SHP77 treated with DMSO at 0.1 percent for 48 hours (cell line): ENCODE results near the gene CBX4.

Experiments
- DNase-seq: peaks from one replicate; lab custom pipeline; 2025; lab: John Stamatoyannopoulos, UW

Gene CBX4

DNA sequence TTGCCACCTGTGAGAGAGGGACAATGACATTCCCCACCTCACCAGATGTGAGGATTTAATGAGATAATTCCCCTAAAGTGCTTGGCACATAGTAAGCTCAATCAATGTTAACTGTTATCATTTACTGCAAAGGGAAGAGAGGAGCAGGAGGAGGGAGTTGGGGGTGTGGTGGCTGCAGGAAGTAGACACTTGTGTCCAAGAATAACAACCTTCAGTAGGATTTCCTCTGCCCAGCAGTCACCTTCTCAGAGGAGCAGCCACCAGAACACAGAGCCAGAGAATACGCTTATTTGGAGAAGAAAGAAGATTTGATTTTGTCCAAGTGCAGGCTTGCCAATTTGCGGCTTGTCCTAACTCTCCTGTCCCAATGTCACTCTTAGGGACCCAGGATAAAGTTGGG lies 10.2 kb downstream of the CBX4 start:
- DNase-seq, result no peak

DNA sequence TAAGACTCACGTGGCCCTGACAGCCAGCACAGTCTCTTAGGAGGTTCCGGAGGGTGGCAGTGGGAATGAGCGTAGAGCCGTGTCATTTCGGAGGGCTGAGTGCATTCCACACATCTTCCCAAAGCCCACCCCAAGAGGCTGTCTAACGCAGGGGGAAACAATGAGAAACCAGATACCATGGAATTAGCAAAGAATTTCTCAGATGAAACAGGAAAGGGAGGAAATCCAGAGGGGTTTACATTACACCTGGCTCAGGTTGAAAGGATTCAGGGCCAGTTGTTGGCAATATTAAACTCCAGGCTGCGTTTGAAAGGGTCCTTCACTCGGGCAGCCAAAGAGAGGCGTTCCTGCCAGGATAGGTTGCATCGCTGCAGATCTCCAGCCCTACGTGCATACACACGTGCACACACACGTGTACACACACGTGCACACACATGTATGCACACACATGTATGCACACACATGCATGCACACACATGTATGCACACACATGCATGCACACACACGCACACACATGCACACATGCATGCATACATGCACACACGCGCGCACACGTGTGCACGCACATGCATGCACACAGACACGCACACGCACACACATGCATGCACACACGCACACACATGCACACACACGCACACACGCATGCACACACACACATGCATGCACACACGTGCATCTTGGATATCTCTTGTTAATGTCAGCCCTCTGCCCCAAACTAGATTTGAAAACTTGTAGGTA lies 12.2 kb downstream of the CBX4 start:
- DNase-seq, result no peak

DNA sequence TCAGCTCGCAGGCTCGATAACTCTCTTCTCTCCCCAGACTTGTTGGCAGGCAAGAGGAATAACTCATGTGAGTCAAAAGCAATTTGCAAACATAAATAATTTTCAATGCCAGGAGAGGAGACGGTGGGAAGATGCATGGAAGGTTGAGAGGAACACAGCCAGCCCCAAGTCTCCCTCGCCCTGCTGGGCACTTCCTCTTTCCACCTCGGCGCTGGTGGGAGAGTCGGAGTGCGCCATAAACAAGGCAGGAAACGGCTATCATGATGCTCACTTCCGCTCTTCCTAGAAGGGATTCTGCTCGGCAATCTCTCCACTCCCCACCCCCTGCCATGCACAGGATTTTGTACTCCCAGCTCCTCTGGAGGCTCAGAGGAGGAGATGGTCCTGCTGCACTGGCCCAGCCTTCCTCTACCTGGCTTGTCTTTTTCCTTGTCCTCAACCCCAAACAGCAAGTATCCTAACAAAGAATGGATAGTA lies 13.0 kb downstream of the CBX4 start:
- DNase-seq, result no peak

DNA sequence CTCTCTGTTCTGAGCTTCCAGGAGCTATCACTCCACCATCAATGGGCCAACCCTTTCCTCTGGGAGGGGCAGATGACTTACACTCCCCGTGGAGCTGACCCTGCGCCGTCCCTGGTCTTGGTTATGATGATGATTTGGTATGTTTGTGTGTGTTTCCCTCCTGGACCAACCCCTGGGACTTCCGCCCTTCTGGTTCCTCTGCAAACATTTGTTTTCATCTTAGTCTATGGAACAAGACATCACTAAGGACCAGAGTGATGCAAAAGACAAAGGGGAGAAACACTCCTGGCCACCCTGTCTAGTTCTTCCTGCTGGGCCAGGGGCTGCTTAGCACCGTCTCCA lies 13.7 kb downstream of the CBX4 start:
- no peak for DNase-seq

DNA sequence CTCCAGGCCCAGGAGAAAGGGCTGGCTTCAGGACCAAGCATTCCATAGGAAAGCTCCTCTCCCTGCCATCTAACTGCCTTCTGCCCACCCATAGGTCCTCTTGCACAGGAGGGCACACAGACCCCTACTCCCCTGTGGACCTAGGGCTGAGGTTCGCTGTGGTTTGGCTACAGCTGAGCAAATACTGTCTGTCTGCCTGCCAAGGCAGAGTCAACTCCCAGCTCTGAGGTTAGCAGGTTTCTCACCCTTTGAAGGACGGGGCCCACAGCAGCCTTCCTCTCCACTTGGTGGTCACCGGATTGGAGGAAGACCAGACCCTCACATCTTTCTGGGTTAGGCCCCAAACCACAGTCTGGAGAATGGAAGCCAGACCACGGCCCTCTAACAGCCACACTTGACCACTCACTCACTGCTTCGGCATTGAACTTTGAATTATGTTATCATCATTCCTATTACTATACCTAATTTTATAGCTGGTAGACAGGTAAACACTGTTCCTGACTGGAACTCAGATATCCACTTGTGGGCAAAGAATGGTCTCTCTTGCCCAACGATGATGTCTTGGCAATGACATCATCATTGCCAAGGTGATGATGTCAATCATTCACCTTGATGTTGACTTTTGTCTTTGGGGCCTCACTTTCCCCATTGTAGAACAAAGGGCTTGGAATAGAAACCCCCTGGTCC lies 14.2 kb downstream of the CBX4 start:
- no peak for DNase-seq

DNA sequence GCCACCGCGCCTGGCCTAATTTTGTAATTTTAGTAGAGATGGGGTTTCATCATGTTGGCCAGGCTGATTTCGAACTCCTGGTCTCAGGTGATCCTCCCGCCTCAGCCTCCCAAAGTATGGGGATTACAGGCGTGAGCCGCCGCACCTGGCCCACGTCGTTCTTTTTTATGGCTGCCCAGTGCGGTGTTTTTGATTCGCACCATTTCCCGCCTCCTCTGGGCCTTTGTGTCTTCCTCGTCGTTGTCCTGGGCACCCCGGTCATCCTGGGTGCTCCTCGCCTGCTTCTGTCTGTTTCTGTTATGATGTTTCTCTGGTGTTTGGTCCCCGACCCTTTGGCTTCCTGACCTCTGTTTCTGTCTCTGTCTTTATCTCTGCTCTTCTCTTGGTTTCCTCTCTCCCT lies 15.0 kb downstream of the CBX4 start:
- DNase-seq, result no peak

DNA sequence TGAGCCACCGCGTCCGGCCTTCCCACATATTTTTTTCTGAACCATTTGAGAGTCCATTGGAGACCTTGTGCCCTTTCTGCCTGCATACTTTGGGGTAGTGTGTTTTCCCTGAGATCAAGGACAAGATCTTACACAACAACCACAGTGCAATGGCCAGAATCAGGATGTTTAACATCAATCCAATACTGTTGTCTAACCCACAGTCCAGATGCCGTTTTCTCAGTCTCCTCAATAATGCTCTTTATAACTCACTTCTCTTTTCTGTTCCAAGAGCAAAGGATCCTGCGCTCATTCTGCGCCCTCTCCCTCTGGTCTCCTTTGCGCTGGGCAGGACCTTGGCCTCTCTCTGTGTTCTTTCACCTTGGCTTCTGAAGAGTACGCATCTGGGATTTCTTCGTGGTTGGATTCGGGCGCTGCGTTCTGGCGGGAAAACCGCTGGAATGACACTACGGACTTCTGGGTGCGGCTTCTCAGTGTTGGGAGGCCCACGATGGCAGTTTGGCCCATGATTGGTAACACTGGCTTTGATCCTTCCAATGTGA lies 16.6 kb downstream of the CBX4 start:
- DNase-seq, result no peak

DNA sequence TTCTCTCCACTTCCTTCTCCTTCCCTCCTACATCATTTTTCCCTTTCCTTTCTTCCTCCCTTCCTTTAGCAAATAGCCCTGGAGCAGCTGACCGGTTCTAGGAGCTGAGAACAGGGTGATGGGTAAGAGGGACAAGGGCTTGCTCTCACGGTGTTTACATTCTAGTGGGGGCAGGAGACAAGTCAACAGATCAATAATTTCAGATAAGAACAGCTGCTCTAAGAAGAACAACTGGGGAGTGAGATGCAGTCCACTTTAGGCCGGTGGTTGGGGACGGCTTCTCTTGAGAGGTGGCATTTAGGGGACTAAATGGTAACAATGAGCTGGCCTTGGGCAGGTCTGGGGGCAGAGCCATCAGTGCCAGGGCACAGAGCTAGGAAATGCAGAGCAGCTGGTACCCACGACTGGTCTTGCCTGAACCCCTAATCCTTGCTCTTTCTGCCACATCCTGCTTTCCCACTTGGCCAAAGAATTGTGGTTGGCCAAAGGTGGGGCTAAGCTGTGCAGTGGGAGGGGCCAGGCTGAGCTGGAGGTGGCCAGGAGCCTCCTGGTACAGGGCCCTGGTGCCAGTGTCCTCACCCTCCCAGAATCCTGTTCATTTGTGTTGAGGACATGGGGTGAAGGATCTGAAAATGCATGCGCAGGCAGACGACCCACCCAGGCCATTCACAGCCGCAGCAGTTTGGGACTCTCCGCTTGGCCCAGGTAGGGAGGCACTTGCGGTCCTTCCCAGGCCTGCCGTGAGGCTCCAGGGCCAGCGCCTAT lies 17.7 kb downstream of the CBX4 start:
- no peak for DNase-seq

DNA sequence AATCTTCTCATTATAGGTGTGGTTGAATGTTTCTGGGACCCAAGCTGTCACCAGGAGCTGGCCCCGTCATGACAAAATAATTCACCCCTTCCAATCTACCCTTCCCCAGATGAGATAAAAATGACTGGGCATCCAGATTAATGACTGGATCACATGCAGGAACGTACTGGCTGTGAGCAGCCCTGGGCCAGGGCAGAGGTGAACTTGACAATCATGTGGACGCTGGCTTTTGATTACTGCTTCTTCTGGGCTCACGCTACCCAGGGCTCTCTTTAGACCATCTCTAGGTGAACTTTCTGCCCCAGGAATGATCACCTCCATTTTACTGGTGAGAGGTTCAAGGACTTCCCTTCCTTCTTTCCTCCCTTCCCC lies 18.3 kb downstream of the CBX4 start:
- no peak for DNase-seq

DNA sequence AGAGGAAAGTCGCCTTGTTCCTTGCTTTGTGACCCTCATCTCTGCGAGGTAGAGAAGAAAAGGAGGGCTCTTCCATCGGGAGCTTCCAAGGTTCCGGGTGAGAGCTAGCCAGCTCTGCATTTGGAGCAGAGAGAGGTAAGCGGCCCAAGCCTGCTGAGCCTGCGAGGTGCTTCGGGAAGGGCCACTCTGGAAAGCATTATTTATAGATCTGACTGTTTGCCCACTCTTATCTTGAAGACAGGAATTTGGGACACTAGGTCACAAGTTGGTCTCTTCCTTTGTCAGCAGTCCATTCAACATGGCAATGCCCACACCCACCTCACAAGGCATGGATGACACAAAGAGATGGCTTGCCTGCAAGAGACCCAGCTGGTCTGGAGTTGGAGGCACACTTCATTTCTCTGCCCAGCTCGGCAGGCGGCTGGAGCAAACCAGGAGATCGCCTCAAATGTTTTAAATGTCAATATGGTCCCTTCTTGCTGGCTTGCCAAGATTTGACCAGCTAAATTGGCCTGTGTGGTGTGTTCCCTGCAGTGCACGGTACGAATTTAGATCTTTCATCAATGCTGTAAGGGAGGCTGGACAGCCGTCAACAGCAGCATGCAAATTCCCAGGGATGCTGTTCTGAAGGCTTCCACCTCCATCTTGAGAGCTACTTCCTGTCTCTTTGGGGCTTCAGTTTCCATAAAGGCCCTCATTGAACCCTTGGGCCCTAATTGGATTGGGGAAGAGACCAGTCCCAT lies 19.5 kb downstream of the CBX4 start:
- no peak for DNase-seq

DNA sequence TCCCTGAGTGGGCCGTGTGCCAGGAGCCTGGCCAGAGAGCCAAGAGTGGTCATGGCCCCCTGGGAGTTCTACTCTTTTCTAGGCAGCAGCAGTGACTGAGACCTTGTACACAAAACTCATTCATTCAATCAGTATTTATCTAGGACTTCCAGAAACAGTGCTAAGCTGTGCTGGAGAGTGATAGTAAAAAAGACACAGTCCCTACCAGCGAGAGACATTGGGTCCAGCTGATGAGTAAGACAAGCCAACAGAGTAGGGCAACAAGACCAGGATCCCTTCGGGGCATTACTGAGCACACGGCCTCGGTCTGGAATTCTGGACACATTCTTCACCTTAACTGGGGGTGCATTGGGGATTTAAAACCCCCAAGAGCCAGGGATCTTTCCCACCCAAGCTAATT lies 20.2 kb downstream of the CBX4 start:
- no peak for DNase-seq

DNA sequence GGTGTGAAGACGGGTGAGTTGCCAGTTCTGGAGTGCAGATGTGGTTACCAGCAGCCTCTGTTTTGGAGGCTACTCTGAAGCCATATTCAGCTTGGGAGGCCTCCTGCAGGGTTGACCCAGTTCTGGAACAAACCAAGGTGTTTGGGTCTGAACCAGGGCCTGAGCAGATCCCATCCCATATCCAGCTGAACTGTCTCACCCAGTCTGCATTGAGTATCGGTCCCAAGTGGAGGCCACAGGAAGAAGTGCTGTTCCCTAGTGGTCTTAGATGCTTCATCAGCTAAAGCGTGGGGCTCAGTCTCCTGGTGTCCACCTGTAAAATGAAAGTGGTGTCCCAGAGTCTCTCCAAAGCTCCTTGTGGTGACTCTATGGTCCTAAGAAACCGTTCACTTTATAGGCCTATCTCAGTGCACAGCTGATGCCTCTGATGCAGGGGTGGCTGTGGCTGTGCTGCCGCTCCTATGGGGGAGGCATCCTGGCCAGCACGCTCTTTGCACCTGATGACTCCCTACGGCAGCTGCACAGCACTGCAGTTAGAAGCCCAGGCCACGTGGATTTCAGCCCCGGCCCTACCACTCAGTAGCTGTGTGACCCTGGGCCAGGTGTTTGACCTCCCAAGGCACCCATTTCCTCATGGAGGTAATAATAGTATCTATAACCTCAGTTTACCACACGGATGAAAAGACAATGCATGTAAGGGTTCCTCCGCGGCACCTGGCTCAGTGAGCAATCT lies 21.0 kb downstream of the CBX4 start:
- peak; percentile 57 for DNase-seq

DNA sequence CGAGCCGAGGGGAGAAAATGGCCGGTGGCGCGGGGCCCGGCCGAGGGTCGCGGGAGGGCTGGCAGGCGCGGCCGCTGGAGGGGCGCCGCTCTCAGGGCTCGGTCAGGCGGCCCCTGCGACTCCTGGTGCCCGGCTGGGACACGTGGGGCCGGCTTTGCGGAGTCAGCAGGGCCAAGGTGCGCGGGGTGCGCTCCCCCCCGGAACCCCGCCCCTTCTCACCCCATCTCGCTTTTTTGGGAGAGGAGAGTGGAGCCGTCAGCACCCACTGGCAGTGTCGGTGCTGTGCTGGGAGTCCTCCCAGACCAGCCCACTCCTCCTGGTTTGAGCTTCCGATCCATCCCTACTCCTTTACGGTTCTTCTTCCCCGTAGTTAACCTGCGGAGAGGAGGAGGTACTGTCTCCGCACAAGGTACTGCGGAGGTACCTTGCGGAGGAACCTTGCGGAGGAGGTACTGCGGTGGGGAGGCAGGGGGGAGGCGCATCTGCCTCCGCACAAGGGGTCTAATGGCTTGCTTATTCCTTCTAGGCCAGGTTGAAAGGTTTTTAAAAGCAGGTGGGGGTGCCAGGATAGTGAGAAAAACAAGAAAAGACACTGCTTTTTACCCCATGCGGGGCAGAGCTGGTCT lies 23.3 kb downstream of the CBX4 start:
- no peak for DNase-seq

DNA sequence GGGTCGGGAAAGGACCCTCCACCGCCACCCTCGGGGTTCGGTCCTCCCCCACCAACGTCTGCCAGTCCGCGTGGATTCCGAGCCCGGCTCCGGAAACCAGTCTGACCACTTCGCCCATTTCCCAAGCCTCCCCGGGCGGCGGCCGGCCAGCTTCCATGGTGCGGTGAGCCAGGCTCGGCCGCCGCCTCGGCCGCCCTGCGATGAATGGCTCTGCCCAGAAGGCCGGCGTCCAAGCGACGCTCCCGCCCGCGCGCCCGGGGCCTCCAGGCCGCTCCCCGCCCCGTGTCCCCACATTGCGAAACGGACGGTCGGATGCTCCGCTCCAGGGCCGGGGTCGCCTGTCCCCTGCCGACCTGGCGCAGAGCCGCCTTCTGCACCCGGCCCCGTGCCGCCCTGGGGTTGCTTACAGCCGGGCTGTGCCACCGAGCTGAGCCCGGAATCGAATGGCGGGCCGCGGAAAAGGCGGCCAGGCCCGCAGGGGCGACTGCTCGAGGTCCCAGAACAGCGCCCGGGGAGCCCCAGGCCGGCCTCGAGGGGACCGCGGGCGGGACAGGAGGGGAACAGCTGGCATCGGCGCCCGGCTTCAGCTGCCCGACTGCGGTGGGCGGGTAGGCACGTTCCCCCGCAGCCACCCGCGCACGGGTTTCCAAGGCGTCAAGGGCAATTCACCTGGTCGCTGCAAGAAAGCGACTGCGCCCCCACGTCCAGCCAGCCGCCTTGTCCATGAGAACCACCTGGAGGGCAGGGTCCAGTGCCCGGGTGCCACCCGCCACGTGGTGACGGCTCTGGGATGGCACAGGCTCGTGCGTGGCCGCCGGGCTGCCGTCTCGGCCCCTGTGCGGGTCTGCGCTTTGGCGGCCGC lies 24.0 kb downstream of the CBX4 start:
- DNase-seq, result no peak

DNA sequence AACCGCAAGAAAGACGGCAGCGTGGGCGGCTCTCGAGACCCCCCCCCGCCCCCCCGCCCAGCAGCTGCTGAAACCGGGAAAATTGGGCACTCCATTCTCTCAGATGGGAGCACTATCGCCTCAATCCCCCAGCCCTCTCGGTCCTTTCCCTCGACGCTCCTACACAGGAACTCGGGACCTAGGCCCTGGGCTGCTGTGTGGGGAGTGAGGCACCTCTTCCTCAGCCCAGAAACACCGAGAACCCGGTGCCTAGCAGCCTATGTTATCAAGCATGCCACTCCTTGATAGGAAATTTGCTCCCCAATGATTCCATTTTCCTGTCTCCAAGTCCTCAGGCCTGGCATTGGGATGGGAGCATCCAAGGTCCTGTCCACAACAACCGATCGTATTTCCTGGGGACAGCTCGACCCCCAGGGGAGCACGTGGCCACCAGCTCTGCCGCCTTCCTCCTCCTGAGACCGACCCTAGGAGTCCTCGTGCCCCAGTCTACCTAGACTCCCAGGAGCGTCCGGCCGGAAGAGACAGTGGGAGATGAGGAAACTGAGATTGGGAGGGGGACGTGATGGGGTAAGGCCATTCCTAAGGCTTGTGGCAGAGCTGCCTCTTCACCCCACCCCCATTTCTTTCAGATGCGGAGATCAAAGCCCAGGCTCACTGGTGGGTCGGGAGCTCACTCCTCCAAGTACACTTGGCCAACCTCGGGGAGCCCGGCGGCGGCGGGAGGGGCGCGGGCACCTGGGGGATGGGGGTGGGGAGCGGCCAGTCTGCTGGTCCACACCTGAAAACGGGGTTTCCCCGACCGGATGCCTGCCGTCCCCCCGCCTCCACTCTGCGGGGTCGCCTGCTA lies 24.9 kb downstream of the CBX4 start:
- no peak for DNase-seq

DNA sequence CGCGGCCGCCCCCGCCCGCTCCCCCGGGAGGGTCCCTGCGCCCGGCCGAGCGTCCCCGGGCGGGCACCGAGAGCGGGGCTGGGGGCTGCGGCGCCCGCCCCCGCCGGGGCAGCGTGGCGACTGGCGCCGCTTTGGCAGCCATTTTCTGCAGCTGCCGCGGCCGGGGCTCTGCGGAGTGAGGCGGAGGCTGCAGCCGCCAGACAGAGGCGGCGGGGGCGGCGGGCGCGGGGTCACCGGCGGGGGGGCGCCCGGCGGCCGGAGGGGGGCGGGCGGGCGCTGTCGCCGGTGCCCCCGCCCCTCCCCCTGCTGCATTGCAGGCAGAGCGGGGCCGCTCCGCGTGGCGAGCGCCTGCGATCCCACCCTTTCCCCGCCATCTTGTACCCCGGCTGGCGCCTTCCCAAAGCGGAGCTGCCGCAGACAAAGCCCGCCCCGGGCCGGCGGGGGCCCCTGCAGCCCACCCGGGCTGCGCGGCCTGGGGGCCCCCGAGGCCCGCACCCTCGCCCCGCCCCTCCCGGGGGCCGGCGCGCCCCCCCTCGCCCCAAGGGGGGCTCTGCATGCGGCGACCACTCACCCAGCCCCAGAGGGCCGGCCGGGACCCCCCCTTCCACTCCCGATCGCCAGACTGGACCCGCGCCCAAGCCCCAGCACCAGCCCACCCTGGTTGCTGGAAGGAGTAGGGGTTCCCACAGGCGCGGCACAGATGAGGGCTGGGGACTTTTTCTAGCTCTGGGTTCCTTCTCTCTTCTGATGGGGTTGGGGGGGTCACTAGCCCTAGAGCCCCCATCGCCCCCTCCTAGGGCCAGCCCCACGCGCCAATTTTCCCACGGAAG lies 25.7 kb downstream of the CBX4 start:
- no peak for DNase-seq

DNA sequence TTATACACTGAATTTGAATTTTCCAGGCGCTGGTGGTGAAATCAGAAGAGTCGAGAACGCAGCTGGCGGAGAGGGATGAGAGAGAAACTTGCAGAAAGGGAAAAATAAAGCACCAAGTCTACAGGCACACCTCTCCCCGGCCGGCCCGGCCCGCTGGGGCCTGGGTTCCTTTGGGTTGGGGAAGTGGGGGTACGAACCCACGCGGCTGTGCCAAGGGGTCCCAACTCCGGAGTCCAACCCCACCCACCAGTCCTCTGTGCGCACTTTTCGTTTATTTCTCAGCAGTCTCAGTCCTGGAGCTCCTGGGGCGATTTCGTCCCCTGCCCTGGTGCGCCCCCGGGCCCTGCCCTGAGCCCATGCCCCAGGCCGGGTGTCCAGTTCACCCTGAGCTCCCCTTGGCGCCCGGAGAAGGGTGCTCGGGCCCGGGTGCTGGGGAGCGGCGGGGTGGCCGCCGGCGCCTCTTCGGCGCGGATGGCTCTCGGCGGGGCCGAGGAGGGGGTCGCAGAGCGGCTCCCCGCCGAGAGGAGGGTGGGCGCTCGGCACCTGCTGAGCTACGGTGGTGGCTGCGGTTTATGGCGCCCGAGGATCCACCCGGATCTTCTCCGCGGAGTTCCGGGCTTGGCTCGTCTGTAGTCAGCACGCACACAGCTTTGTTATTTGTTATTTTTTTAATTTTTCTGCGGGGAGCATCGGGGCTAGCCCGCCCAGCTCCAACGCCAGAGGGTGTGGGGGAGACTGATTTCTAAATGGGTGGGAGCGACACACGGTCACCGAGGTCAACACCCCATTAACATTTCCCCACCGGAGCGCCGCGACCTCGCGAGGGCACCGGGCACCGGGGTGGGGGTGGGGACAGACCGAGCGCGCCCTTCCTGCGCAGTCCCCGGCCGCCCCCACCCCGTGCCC lies 26.6 kb downstream of the CBX4 start:
- DNase-seq, result no peak
